ENCODE measurements around the gene DIP2C. TPM values are rescaled to one million over a fixed set of nuclear protein-coding genes. Genes with fewer than 3 reads are reported as not detected.

Gene DIP2C
- total and polyA plus RNA-seq, 7 experiments from 2014 or later, result 1.1 to 8.7 (median 4.5) TPM

DNA sequence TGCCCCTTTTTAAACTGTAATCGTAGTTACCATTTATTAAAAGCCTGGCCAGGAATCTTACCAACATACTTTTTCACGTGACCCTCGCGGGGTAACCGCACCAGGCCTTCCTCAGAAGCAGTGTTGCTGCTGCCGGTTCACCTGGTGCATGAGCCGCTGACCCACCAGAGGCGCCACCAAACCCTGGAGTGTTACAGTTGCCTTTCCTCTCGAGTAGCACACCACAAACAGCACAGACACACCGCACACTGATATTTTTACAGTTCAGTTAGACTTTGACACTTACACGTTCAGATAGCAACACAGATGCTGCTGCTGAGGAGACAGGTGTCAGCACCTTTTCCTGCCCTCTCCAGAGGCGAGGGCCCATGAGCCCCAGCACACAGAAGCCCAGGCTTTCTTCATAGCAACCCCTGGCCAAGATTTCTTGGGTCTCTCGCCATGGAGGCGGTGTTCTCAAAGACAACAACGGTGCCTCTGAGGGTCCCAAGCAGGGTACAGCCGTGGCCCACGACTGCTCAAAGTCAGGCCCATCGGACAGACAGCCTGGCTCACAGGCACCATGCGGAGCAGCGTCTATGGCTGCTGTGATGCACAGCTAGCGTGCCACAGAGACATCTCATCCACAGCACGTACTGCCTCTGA lies 123.1 kb downstream of the DIP2C start:
- peaks cover 0 to 15% (median 9%) of the 10 kb centered on the region in 5 donors for H3K27me3 Mint-ChIP-seq

GRCh38 chr10:565676-566075 lies 123.8 kb downstream of the DIP2C start:
- H3K9me3 Mint-ChIP-seq, result peaks cover 0 to 40% (median 19%) of the 10 kb centered on the region in 11 donors
- CTCF ChIA-PET, result no interaction called here

More for the DNA sequence above, 123.1 kb downstream of the DIP2C start:
- Mint-ChIP-seq H3K4me1 (no peaks in the 10 kb centered on the region), H3K36me3 (peaks cover 0 to 8% (median 0%) of the 10 kb centered on the region in 5 donors), H3K4me3 (peak overlapping the region in 1 of 10 donors; percentile 47), H3K9me3 (peaks cover 0 to 41% (median 19%) of the 10 kb centered on the region in 11 donors), H3K27ac (no peak overlapping the region)
- Histone ChIP-seq H3K4me3 (ENCODE audit: low read length) (no peak overlapping the region), H3K4me1 (ENCODE audit: control insufficient read depth in 2 of 2, insufficient read depth in 2 of 2, low read length in 2 of 2) (no peaks in the 10 kb centered on the region), H3K27ac (ENCODE audit: low read depth, low read length) (no peak overlapping the region), H3K9me3 (ENCODE audit: control insufficient read depth in 2 of 3, low read length in 3 of 3) (peaks cover 0 to 6% (median 0%) of the 10 kb centered on the region in 3 experiments), H3K36me3 (ENCODE audit: control insufficient read depth in 2 of 3, insufficient read depth in 3 of 3, low read length in 3 of 3) (no peaks in the 10 kb centered on the region), H3K27me3 (ENCODE audit: control insufficient read depth in 2 of 2, insufficient read depth in 2 of 2, low read length in 2 of 2) (peaks cover 0 to 1% of the 10 kb centered on the region in 2 donors)
- CTCF ChIA-PET, result no interaction called here
- intact Hi-C loops (cut with micrococcal nuclease), result no loop called here
- DNase-seq (no peak), ATAC-seq (no peak)
- POLR2A ChIA-PET, result no interaction called here

DNA sequence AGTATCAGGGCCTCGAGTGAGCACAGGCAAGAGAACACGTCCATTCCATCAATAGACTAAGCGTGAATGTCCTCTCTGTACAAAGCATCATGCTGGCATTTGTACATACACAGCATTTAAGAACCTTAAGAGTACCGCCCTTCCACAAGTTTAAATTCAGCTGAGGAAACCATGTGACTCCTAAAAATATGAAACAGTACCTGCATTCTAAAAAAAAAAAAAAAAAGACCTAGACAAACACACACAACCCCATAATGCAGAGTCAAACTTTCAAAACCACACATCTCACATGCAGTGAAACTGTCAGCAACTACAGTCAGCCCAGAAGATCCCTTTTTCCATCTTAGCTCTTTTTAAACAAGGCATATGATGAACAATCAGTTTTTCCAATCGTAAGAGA lies 124.3 kb downstream of the DIP2C start:
- ChIA-PET CTCF (no interaction called here), POLR2A (no interaction called here)
- Histone ChIP-seq H3K4me1 (ENCODE audit: control insufficient read depth in 2 of 2, insufficient read depth in 2 of 2, low read length in 2 of 2) (no peaks in the 10 kb centered on the region), H3K27me3 (ENCODE audit: control insufficient read depth in 2 of 2, insufficient read depth in 2 of 2, low read length in 2 of 2) (no peaks in the 10 kb centered on the region), H3K36me3 (ENCODE audit: control insufficient read depth in 2 of 3, insufficient read depth in 3 of 3, low read length in 3 of 3) (no peaks in the 10 kb centered on the region), H3K4me3 (ENCODE audit: low read length) (no peak overlapping the region), H3K9me3 (ENCODE audit: control insufficient read depth in 2 of 3, low read length in 3 of 3) (peaks cover 0 to 6% (median 0%) of the 10 kb centered on the region in 3 experiments), H3K27ac (ENCODE audit: low read depth, low read length) (no peak overlapping the region)
- no peak for DNase-seq
- H3K4me3 Mint-ChIP-seq, result no peak overlapping the region
- H3K27ac Mint-ChIP-seq, result no peak overlapping the region
- intact Hi-C loops (cut with micrococcal nuclease), result no loop called here
- H3K36me3 Mint-ChIP-seq, result peaks cover 0 to 8% (median 0%) of the 10 kb centered on the region in 5 donors
- no peaks in the 10 kb centered on the region for H3K4me1 Mint-ChIP-seq
- H3K9me3 Mint-ChIP-seq, result peaks cover 0 to 35% (median 17%) of the 10 kb centered on the region in 11 donors
- ATAC-seq, result no peak
- H3K27me3 Mint-ChIP-seq, result peaks cover 0 to 5% (median 3%) of the 10 kb centered on the region in 5 donors

More at GRCh38 chr10:565676-566075, 123.8 kb downstream of the DIP2C start:
- DNase-seq (no peak), ATAC-seq (no peak)
- no peaks in the 10 kb centered on the region for H3K27me3 ChIP-seq (ENCODE audit: control insufficient read depth in 2 of 2, insufficient read depth in 2 of 2, low read length in 2 of 2)
- no peaks in the 10 kb centered on the region for H3K4me1 Mint-ChIP-seq
- intact Hi-C loops (cut with micrococcal nuclease), result no loop called here
- peaks cover 0 to 8% (median 0%) of the 10 kb centered on the region in 5 donors for H3K36me3 Mint-ChIP-seq
- H3K27me3 Mint-ChIP-seq, result peaks cover 0 to 10% (median 8%) of the 10 kb centered on the region in 5 donors
- H3K9me3 ChIP-seq (ENCODE audit: control insufficient read depth in 2 of 3, low read length in 3 of 3), result peaks cover 0 to 6% (median 0%) of the 10 kb centered on the region in 3 experiments
- no peaks in the 10 kb centered on the region for H3K36me3 ChIP-seq (ENCODE audit: control insufficient read depth in 2 of 3, insufficient read depth in 3 of 3, low read length in 3 of 3)
- no peak overlapping the region for H3K4me3 Mint-ChIP-seq
- POLR2A ChIA-PET, result no interaction called here
- H3K27ac Mint-ChIP-seq, result no peak overlapping the region
- no peak overlapping the region for H3K27ac ChIP-seq (ENCODE audit: low read depth, low read length)
- H3K4me3 ChIP-seq (ENCODE audit: low read length), result no peak overlapping the region
- no peaks in the 10 kb centered on the region for H3K4me1 ChIP-seq (ENCODE audit: control insufficient read depth in 2 of 2, insufficient read depth in 2 of 2, low read length in 2 of 2)

- Histone ChIP-seq H3K4me3 (ENCODE audit: low read length) (no peak overlapping the region), H3K36me3 (ENCODE audit: control insufficient read depth in 2 of 3, insufficient read depth in 3 of 3, low read length in 3 of 3) (no peaks in the 10 kb centered on the region), H3K4me1 (ENCODE audit: control insufficient read depth in 2 of 2, insufficient read depth in 2 of 2, low read length in 2 of 2) (no peaks in the 10 kb centered on the region), H3K27ac (ENCODE audit: low read depth, low read length) (no peak overlapping the region), H3K9me3 (ENCODE audit: control insufficient read depth in 2 of 3, low read length in 3 of 3) (peaks cover 0 to 6% (median 0%) of the 10 kb centered on the region in 3 experiments), H3K27me3 (ENCODE audit: control insufficient read depth in 2 of 2, insufficient read depth in 2 of 2, low read length in 2 of 2) (no peaks in the 10 kb centered on the region)
- H3K27me3 Mint-ChIP-seq, result peaks cover 0 to 3% (median 0%) of the 10 kb centered on the region in 5 donors
- peaks cover 0 to 8% (median 0%) of the 10 kb centered on the region in 5 donors for H3K36me3 Mint-ChIP-seq
- ChIA-PET POLR2A (no interaction called here), CTCF (no interaction called here)
- no peak for DNase-seq
- H3K27ac Mint-ChIP-seq, result no peak overlapping the region
- no peak for ATAC-seq
- no peaks in the 10 kb centered on the region for H3K4me1 Mint-ChIP-seq
- no peak overlapping the region for H3K4me3 Mint-ChIP-seq
- H3K9me3 Mint-ChIP-seq, result peaks cover 0 to 24% (median 13%) of the 10 kb centered on the region in 11 donors
- intact Hi-C loops (cut with micrococcal nuclease), result no loop called here
These were observed 125.6 kb downstream of the DIP2C start for GRCh38 chr10:563827-564226.

DNA sequence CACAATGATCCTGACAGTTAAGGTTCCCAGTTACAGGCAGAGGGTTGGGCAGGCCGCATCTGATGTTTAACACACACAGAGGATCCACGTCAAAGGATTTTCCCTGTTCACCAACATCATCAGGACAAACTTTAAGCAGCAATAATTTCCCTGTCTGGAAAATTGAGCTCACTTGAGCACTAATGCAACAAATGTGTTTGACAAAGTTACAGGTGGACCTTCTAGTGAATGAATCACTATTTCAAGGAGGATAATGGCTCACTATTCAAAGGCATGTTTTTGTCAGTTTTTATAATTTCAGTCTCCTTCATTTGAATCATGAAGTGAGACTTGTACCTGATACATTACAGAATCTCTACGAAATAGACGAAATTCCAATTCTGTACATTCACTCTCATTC lies 127.3 kb downstream of the DIP2C start:
- ChIA-PET POLR2A (no interaction called here), CTCF (interaction anchor here (0.6 kb wide), 1 partner anchor 15 kb away, joined by 3 read pairs; no protein-coding TSS in a partner anchor)
- Histone ChIP-seq H3K36me3 (ENCODE audit: control insufficient read depth in 2 of 3, insufficient read depth in 3 of 3, low read length in 3 of 3) (no peaks in the 10 kb centered on the region), H3K4me1 (ENCODE audit: control insufficient read depth in 2 of 2, insufficient read depth in 2 of 2, low read length in 2 of 2) (no peaks in the 10 kb centered on the region), H3K4me3 (ENCODE audit: low read length) (no peak overlapping the region), H3K9me3 (ENCODE audit: control insufficient read depth in 2 of 3, low read length in 3 of 3) (peaks cover 0 to 6% (median 0%) of the 10 kb centered on the region in 3 experiments), H3K27ac (ENCODE audit: low read depth, low read length) (no peak overlapping the region), H3K27me3 (ENCODE audit: control insufficient read depth in 2 of 2, insufficient read depth in 2 of 2, low read length in 2 of 2) (no peaks in the 10 kb centered on the region)
- Mint-ChIP-seq H3K27ac (no peak overlapping the region), H3K36me3 (peaks cover 0 to 8% (median 0%) of the 10 kb centered on the region in 5 donors), H3K4me1 (peaks cover 0 to 7% (median 3%) of the 10 kb centered on the region in 7 donors), H3K27me3 (peaks cover 0 to 3% (median 0%) of the 10 kb centered on the region in 5 donors), H3K9me3 (peaks cover 0 to 19% (median 13%) of the 10 kb centered on the region in 11 donors), H3K4me3 (no peak overlapping the region)
- intact Hi-C loops (cut with micrococcal nuclease), result no loop called here
- no peak for ATAC-seq
- no peak for DNase-seq

DNA sequence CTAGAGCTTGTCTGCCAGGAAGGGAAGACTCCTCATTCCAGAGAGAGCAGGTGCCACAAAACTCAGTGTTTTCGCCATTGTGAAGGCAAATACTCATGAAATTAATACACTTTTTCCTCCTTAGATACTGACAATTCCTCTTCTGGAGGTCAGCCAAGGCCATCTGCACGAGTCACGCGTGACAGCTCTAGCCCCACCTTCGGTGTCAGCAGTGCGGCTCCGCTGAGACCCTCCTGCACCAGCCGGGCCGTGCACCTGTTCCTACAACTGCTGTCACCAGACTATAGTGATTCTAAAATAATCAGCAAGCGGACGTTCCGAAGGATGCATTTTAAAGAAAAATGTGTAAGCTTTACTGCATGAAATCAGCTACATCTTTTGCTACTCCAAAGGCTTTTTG lies 127.7 kb downstream of the DIP2C start:
- H3K9me3 Mint-ChIP-seq, result peaks cover 0 to 19% (median 13%) of the 10 kb centered on the region in 11 donors
- Histone ChIP-seq H3K36me3 (ENCODE audit: control insufficient read depth in 2 of 3, insufficient read depth in 3 of 3, low read length in 3 of 3) (no peaks in the 10 kb centered on the region), H3K27ac (ENCODE audit: low read depth, low read length) (no peak overlapping the region), H3K27me3 (ENCODE audit: control insufficient read depth in 2 of 2, insufficient read depth in 2 of 2, low read length in 2 of 2) (no peaks in the 10 kb centered on the region), H3K9me3 (ENCODE audit: control insufficient read depth in 2 of 3, low read length in 3 of 3) (peaks cover 0 to 6% (median 0%) of the 10 kb centered on the region in 3 experiments), H3K4me3 (ENCODE audit: low read length) (no peak overlapping the region), H3K4me1 (ENCODE audit: control insufficient read depth in 2 of 2, insufficient read depth in 2 of 2, low read length in 2 of 2) (no peaks in the 10 kb centered on the region)
- POLR2A ChIA-PET, result no interaction called here
- ATAC-seq (no peak), DNase-seq (no peak)
- H3K27me3 Mint-ChIP-seq, result peaks cover 0 to 3% (median 0%) of the 10 kb centered on the region in 5 donors
- peaks cover 0 to 8% (median 0%) of the 10 kb centered on the region in 5 donors for H3K36me3 Mint-ChIP-seq
- H3K4me3 Mint-ChIP-seq, result no peak overlapping the region
- H3K27ac Mint-ChIP-seq, result no peak overlapping the region
- intact Hi-C loops (cut with micrococcal nuclease), result no loop called here
- peaks cover 4 to 9% (median 7%) of the 10 kb centered on the region in 7 donors for H3K4me1 Mint-ChIP-seq
- CTCF ChIA-PET, result no interaction called here
